NCI-H1930 (cell line): ENCODE results near the gene CEP112.

ENCODE experiments used
- DNase-seq, 2 experiments: peaks; one replicate each; lab custom pipeline; 2025; lab: John Stamatoyannopoulos, UW

CEP112 gene

GRCh38 chr17:66076546-66077190 is 115.3 kb downstream of the CEP112 start:
- DNase-seq: no peak

- DNase-seq: no peak
These were observed 118.5 kb downstream of the CEP112 start for GRCh38 chr17:66073384-66073783.

- no peak for DNase-seq
These were observed 128.2 kb downstream of the CEP112 start for GRCh38 chr17:66063686-66064085.

GRCh38 chr17:66056148-66056547 is 135.8 kb downstream of the CEP112 start:
- no peak for DNase-seq

- no peak for DNase-seq
These were observed 137.7 kb downstream of the CEP112 start for GRCh38 chr17:66054242-66054641.

GRCh38 chr17:66044083-66044482 is 147.8 kb downstream of the CEP112 start:
- no peak for DNase-seq

GRCh38 chr17:66043419-66043818 is 148.5 kb downstream of the CEP112 start:
- no peak for DNase-seq

GRCh38 chr17:66040402-66040801 is 151.5 kb downstream of the CEP112 start:
- no peak for DNase-seq

GRCh38 chr17:66038125-66038524 is 153.8 kb downstream of the CEP112 start:
- DNase-seq: no peak

GRCh38 chr17:66037221-66037620 is 154.7 kb downstream of the CEP112 start:
- DNase-seq: no peak

- DNase-seq: no peak
These were observed 159.7 kb downstream of the CEP112 start for GRCh38 chr17:66032082-66032712.

GRCh38 chr17:66025551-66025950 is 166.4 kb downstream of the CEP112 start:
- no peak for DNase-seq

GRCh38 chr17:66021757-66022156 is 170.2 kb downstream of the CEP112 start:
- DNase-seq: no peak

- peak; percentile 32 to 64 for DNase-seq
These were observed 173.1 kb downstream of the CEP112 start for GRCh38 chr17:66018786-66019185.

GRCh38 chr17:66016231-66016630 is 175.7 kb downstream of the CEP112 start:
- no peak for DNase-seq

- no peak for DNase-seq
These were observed 183.3 kb downstream of the CEP112 start for GRCh38 chr17:66008680-66009079.

- no peak for DNase-seq
These were observed 185.3 kb downstream of the CEP112 start for GRCh38 chr17:66006654-66007053.

- DNase-seq: no peak
These were observed 189.1 kb downstream of the CEP112 start for GRCh38 chr17:66002812-66003211.

GRCh38 chr17:66002063-66002585 is 189.8 kb downstream of the CEP112 start:
- no peak for DNase-seq

- no peak for DNase-seq
These were observed 191.7 kb downstream of the CEP112 start for GRCh38 chr17:66000216-66000615.

- DNase-seq: no peak
These were observed 193.3 kb downstream of the CEP112 start for GRCh38 chr17:65998675-65999074.

- no peak for DNase-seq
These were observed 197.3 kb downstream of the CEP112 start for GRCh38 chr17:65994679-65995078.

- DNase-seq: no peak
These were observed 197.8 kb downstream of the CEP112 start for GRCh38 chr17:65994114-65994513.

- no peak for DNase-seq
These were observed 201.3 kb downstream of the CEP112 start for GRCh38 chr17:65990593-65990992.
